CD4-positive, CD25-positive, alpha-beta regulatory T cell (primary cell): ENCODE measurements around the gene SIK3. TPM values are rescaled to one million over a fixed set of nuclear protein-coding genes. Genes with fewer than 3 reads are reported as not detected.
A peak's percentile ranks its signal among the peaks of the same experiment; 100 is the strongest.

Experiments
- ATAC-seq, 2 donors: fragments of 150-1000 bp; cut with Tn5 transposase; one replicate each; pipeline ENCODE4 v1.10.0; 2021; ENCODE audit warnings: low read depth in 2 of 2, moderate number of reproducible peaks in 2 of 2, moderate library complexity in 1 of 2
- DNase-seq, 3 donors: peaks; one replicate each; pipeline versions ENCODE4 v3.0.0 to v3.0.0-alpha.2; 2012 to 2022; ENCODE audit warnings: mixed read lengths in 1 of 3
- H3K27ac ChIP-seq: one replicate; pipeline ENCODE4 v1.7.0; 2013; ENCODE audit warnings: mild to moderate bottlenecking, low read length; ENCODE audit not compliant: insufficient read depth, poor library complexity, severe bottlenecking
- H3K27me3 ChIP-seq: one replicate; pipeline ENCODE4 v1.7.0; 2013; ENCODE audit warnings: low read length; ENCODE audit not compliant: control insufficient read depth, insufficient read depth
- H3K36me3 ChIP-seq: one replicate; pipeline ENCODE4 v1.7.0; 2013; ENCODE audit warnings: mild to moderate bottlenecking, low read length, moderate library complexity; ENCODE audit not compliant: control insufficient read depth, insufficient read depth
- H3K4me1 ChIP-seq: 2 replicates; pipeline ENCODE4 v1.7.0; 2013; ENCODE audit warnings: mild to moderate bottlenecking, low read length; ENCODE audit not compliant: insufficient read depth, control insufficient read depth, poor library complexity, severe bottlenecking
- H3K4me3 ChIP-seq: one replicate; pipeline ENCODE4 v1.7.0; 2013; ENCODE audit warnings: low read depth, mild to moderate bottlenecking, low read length, moderate library complexity
- H3K9me3 ChIP-seq, 2 experiments: 1 replicate in 1 of 2; 2 replicates in 1 of 2; pipeline ENCODE4 v1.7.0; 2013; ENCODE audit warnings: low read length in 2 of 2, mild to moderate bottlenecking in 1 of 2, moderate library complexity in 1 of 2; ENCODE audit not compliant: control insufficient read depth in 2 of 2
- H3K27ac Mint-ChIP-seq, 3 donors: one replicate each; pipeline ENCODE4 v1.8.0; 2020 to 2022; ENCODE audit warnings: mild to moderate bottlenecking in 3 of 3, mixed read lengths in 3 of 3, moderate library complexity in 2 of 3
- H3K27me3 Mint-ChIP-seq: one replicate; pipeline ENCODE4 v1.8.0; 2022; ENCODE audit warnings: mild to moderate bottlenecking, mixed read lengths
- H3K36me3 Mint-ChIP-seq: one replicate; pipeline ENCODE4 v1.8.0; 2020; ENCODE audit warnings: mixed read lengths
- H3K4me1 Mint-ChIP-seq, 4 donors: one replicate each; pipeline ENCODE4 v1.8.0; 2020 to 2022; ENCODE audit warnings: mixed read lengths in 4 of 4, mild to moderate bottlenecking in 1 of 4
- H3K4me3 Mint-ChIP-seq, 4 donors: one replicate each; pipeline ENCODE4 v1.8.0; 2020 to 2022; ENCODE audit warnings: mild to moderate bottlenecking in 4 of 4, mixed read lengths in 4 of 4, moderate library complexity in 3 of 4
- H3K9me3 Mint-ChIP-seq, 7 donors: one replicate each; pipeline ENCODE4 v1.8.0; 2020 to 2022; ENCODE audit warnings: mixed read lengths in 7 of 7, mild to moderate bottlenecking in 3 of 7, moderate library complexity in 2 of 7
- polyA plus RNA-seq, 4 donors: library from polyadenylated mRNA; unstranded; fragments of 300-500 nt; fragmentation: Illumina TruSeq; gene quantifications; one replicate each; pipeline ENCODE4 v1.2.3, GENCODE V29; 2021
- total RNA-seq: library from RNA; stranded (reverse); gene quantifications from one replicate; pipeline ENCODE4 v1.2.3, GENCODE V29; 2022

The SIK3 gene
- total and polyA plus RNA-seq, 5 donors from 2014 or later, result 7.0 to 55.2 (median 9.4) TPM

GRCh38 chr11:117062498-117062897, 35.7 kb downstream of the SIK3 start:
- peaks cover 0 to 1% (median 0%) of the 10 kb centered on the region in 7 donors for H3K9me3 Mint-ChIP-seq
- H3K27me3 Mint-ChIP-seq, result peaks cover 7% of the 10 kb centered on the region
- peak overlapping the region in 1 of 3 donors; percentile 6 for H3K27ac Mint-ChIP-seq
- no peak overlapping the region for H3K4me3 Mint-ChIP-seq
- no peaks in the 10 kb centered on the region for H3K9me3 ChIP-seq
- peaks cover 44 to 78% (median 65%) of the 10 kb centered on the region in 4 donors for H3K4me1 Mint-ChIP-seq
- peaks cover 25% of the 10 kb centered on the region for H3K4me1 ChIP-seq
- ATAC-seq (no peak), DNase-seq (no peak)
- H3K27me3 ChIP-seq, result no peaks in the 10 kb centered on the region
- H3K36me3 Mint-ChIP-seq, result peaks cover 9% of the 10 kb centered on the region
- no peaks in the 10 kb centered on the region for H3K36me3 ChIP-seq
- peak overlapping the region; percentile 53 for H3K4me3 ChIP-seq
- H3K27ac ChIP-seq, result no peak overlapping the region

GRCh38 chr11:117061256-117061655, 37.0 kb downstream of the SIK3 start:
- peaks cover 0 to under 1% (median 0%) of the 10 kb centered on the region in 7 donors for H3K9me3 Mint-ChIP-seq
- Histone ChIP-seq H3K36me3 (no peaks in the 10 kb centered on the region), H3K27me3 (no peaks in the 10 kb centered on the region), H3K4me1 (peaks cover 25% of the 10 kb centered on the region), H3K9me3 (no peaks in the 10 kb centered on the region), H3K27ac (no peak overlapping the region), H3K4me3 (no peak overlapping the region)
- peaks cover 49 to 67% (median 58%) of the 10 kb centered on the region in 4 donors for H3K4me1 Mint-ChIP-seq
- H3K27ac Mint-ChIP-seq, result no peak overlapping the region
- DNase-seq, result no peak
- H3K27me3 Mint-ChIP-seq, result peaks cover 7% of the 10 kb centered on the region
- ATAC-seq, result no peak
- peaks cover 9% of the 10 kb centered on the region for H3K36me3 Mint-ChIP-seq
- no peak overlapping the region for H3K4me3 Mint-ChIP-seq

GRCh38 chr11:117059611-117060148, 38.5 kb downstream of the SIK3 start:
- Histone ChIP-seq H3K27ac (no peak overlapping the region), H3K9me3 (no peaks in the 10 kb centered on the region), H3K4me1 (peaks cover 24% of the 10 kb centered on the region), H3K4me3 (no peak overlapping the region), H3K27me3 (no peaks in the 10 kb centered on the region), H3K36me3 (no peaks in the 10 kb centered on the region)
- Mint-ChIP-seq H3K4me3 (peak overlapping the region in 1 of 4 donors; percentile 14), H3K36me3 (peaks cover 10% of the 10 kb centered on the region), H3K27ac (no peak overlapping the region), H3K27me3 (peaks cover 7% of the 10 kb centered on the region), H3K4me1 (peaks cover 55 to 65% (median 58%) of the 10 kb centered on the region in 4 donors), H3K9me3 (peaks cover 0 to 1% (median 0%) of the 10 kb centered on the region in 7 donors)
- ATAC-seq, result no peak
- DNase-seq, result no peak

GRCh38 chr11:117058761-117059261, 39.4 kb downstream of the SIK3 start:
- Histone ChIP-seq H3K4me3 (no peak overlapping the region), H3K27me3 (no peaks in the 10 kb centered on the region), H3K27ac (no peak overlapping the region), H3K4me1 (peaks cover 16% of the 10 kb centered on the region), H3K9me3 (no peaks in the 10 kb centered on the region), H3K36me3 (no peaks in the 10 kb centered on the region)
- Mint-ChIP-seq H3K9me3 (peaks cover 0 to 1% (median 0%) of the 10 kb centered on the region in 7 donors), H3K27ac (peak overlapping the region; percentile 30 to 48 (median 47)), H3K36me3 (peaks cover 10% of the 10 kb centered on the region), H3K4me1 (peaks cover 46 to 59% (median 53%) of the 10 kb centered on the region in 4 donors), H3K27me3 (peaks cover under 1% of the 10 kb centered on the region), H3K4me3 (no peak overlapping the region)
- ATAC-seq, result no peak
- no peak for DNase-seq

DNA sequence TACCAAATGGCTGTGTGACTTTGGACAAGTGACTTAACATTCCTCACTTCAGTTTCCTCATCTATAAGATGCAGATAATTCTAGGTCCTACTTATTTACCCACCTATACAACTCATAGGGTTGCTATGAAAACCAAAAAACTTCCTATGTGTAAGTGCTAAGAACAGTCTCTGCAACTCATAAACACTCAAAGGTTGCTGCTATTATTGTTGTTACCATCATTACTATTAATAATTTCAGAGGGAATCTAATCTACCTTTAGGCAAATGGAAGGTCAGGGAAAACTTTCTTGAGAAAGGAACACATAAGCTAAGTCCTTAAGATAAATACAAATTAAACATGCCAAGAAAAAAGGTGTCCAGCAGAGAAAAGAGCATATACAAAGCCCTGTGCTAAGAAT, 40.5 kb downstream of the SIK3 start:
- Histone ChIP-seq H3K36me3 (no peaks in the 10 kb centered on the region), H3K4me3 (no peak overlapping the region), H3K27me3 (no peaks in the 10 kb centered on the region), H3K4me1 (peaks cover 5% of the 10 kb centered on the region), H3K27ac (no peak overlapping the region), H3K9me3 (no peaks in the 10 kb centered on the region)
- H3K27me3 Mint-ChIP-seq, result no peaks in the 10 kb centered on the region
- peaks cover 38 to 49% (median 44%) of the 10 kb centered on the region in 4 donors for H3K4me1 Mint-ChIP-seq
- H3K9me3 Mint-ChIP-seq, result peaks cover 0 to 1% (median 0%) of the 10 kb centered on the region in 7 donors
- no peak overlapping the region for H3K4me3 Mint-ChIP-seq
- H3K27ac Mint-ChIP-seq, result peak overlapping the region in 2 of 3 donors; percentile 4 to 12
- peaks cover 10% of the 10 kb centered on the region for H3K36me3 Mint-ChIP-seq
- no peak for DNase-seq
- ATAC-seq, result no peak

- no peaks in the 10 kb centered on the region for H3K36me3 ChIP-seq
- no peak overlapping the region for H3K4me3 Mint-ChIP-seq
- ATAC-seq, result no peak
- H3K9me3 ChIP-seq, result no peaks in the 10 kb centered on the region
- H3K27me3 Mint-ChIP-seq, result no peaks in the 10 kb centered on the region
- peaks cover 10% of the 10 kb centered on the region for H3K36me3 Mint-ChIP-seq
- no peak overlapping the region for H3K27ac ChIP-seq
- no peaks in the 10 kb centered on the region for H3K27me3 ChIP-seq
- H3K27ac Mint-ChIP-seq, result no peak overlapping the region
- H3K9me3 Mint-ChIP-seq, result peaks cover 0 to 1% (median 0%) of the 10 kb centered on the region in 7 donors
- peaks cover 39 to 48% (median 43%) of the 10 kb centered on the region in 4 donors for H3K4me1 Mint-ChIP-seq
- peaks cover under 1% of the 10 kb centered on the region for H3K4me1 ChIP-seq
- no peak for DNase-seq
- no peak overlapping the region for H3K4me3 ChIP-seq
Observed at GRCh38 chr11:117057317-117057716, 40.9 kb downstream of the SIK3 start.

- Histone ChIP-seq H3K27ac (no peak overlapping the region), H3K9me3 (no peaks in the 10 kb centered on the region), H3K27me3 (no peaks in the 10 kb centered on the region), H3K36me3 (no peaks in the 10 kb centered on the region), H3K4me1 (no peaks in the 10 kb centered on the region), H3K4me3 (no peak overlapping the region)
- no peak for DNase-seq
- peaks cover 37 to 45% (median 41%) of the 10 kb centered on the region in 4 donors for H3K4me1 Mint-ChIP-seq
- H3K36me3 Mint-ChIP-seq, result peaks cover 16% of the 10 kb centered on the region
- peaks cover 0 to 1% (median 0%) of the 10 kb centered on the region in 7 donors for H3K9me3 Mint-ChIP-seq
- no peak for ATAC-seq
- no peak overlapping the region for H3K27ac Mint-ChIP-seq
- H3K4me3 Mint-ChIP-seq, result no peak overlapping the region
- H3K27me3 Mint-ChIP-seq, result peaks cover 4% of the 10 kb centered on the region
Observed at GRCh38 chr11:117055469-117055868, 42.8 kb downstream of the SIK3 start.

DNA sequence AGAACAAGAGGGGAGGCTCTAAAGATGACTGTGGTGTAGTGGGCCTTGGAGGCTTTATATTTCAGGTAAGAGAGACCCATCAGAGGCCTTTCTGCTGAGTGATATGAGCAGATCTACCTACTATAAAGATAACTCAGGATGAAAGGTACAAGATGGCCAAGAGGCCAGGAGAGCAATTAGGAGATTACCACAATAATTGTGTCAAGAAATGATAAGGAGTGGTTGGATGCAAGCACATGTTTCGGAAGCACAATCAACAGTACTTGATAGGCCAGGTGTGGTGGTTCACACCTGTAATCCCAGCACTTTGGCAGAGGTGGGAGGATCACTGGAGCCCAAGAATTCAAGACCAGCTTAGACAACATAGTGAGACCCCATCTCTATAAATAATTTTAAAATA, 43.8 kb downstream of the SIK3 start:
- H3K4me1 Mint-ChIP-seq, result peaks cover 28 to 38% (median 33%) of the 10 kb centered on the region in 4 donors
- no peak for ATAC-seq
- no peak for DNase-seq
- peaks cover 0 to 1% (median 0%) of the 10 kb centered on the region in 7 donors for H3K9me3 Mint-ChIP-seq
- Histone ChIP-seq H3K4me3 (no peak overlapping the region), H3K27ac (no peak overlapping the region), H3K4me1 (no peaks in the 10 kb centered on the region), H3K36me3 (no peaks in the 10 kb centered on the region), H3K27me3 (no peaks in the 10 kb centered on the region), H3K9me3 (no peaks in the 10 kb centered on the region)
- H3K4me3 Mint-ChIP-seq, result no peak overlapping the region
- H3K36me3 Mint-ChIP-seq, result peaks cover 16% of the 10 kb centered on the region
- no peak overlapping the region for H3K27ac Mint-ChIP-seq
- H3K27me3 Mint-ChIP-seq, result peaks cover 4% of the 10 kb centered on the region
